Naive thymus-derived CD4-positive, alpha-beta T cell (primary cell): ENCODE data around the gene NEU1. TPM values are rescaled to one million over a fixed set of nuclear protein-coding genes. Genes with fewer than 3 reads are reported as not detected.
A peak's percentile ranks its signal among the peaks of the same experiment; 100 is the strongest.

Experiments
- ATAC-seq: fragments of 150-1000 bp; cut with Tn5 transposase; 2 replicates; pipeline ENCODE4 v1.10.0; 2021; ENCODE audit warnings: mild to moderate bottlenecking, moderate library complexity
- CTCF ChIA-PET: fragments of 350-600 bp; sonication (Branson Sonifier 250); formaldehyde crosslinking; loops from one replicate; lab custom pipeline; 2021; ENCODE audit warnings: antibody characterized with exemption; lab: Charles Lee
- POLR2A ChIA-PET: fragments of 350-600 bp; sonication (Branson Sonifier 250); formaldehyde crosslinking; loops from one replicate; lab custom pipeline; 2021; ENCODE audit warnings: antibody characterized with exemption, inconsistent platforms; lab: Charles Lee
- DNase-seq, 9 donors: peaks; one replicate each; pipeline versions ENCODE4 v3.0.0 to v3.0.0-alpha.2; 2020 to 2022; ENCODE audit warnings: mixed read lengths in 1 of 9
- H3K27ac ChIP-seq: one replicate; pipeline ENCODE4 v1.7.0; 2013; ENCODE audit warnings: mild to moderate bottlenecking, low read depth, low read length, moderate library complexity
- H3K27me3 ChIP-seq, 2 donors: one replicate each; pipeline ENCODE4 v1.7.0; 2013; ENCODE audit warnings: low read length in 2 of 2, mild to moderate bottlenecking in 2 of 2, moderate library complexity in 2 of 2; ENCODE audit not compliant: control insufficient read depth in 2 of 2, insufficient read depth in 2 of 2
- H3K36me3 ChIP-seq, 3 experiments: 1 replicate in 2 of 3; 2 replicates in 1 of 3; pipeline ENCODE4 v1.7.0; 2013; ENCODE audit warnings: low read length in 3 of 3, mild to moderate bottlenecking in 3 of 3, moderate library complexity in 1 of 3; ENCODE audit not compliant: insufficient read depth in 3 of 3, control insufficient read depth in 2 of 3
- H3K4me1 ChIP-seq, 2 donors: one replicate each; pipeline ENCODE4 v1.7.0; 2013; ENCODE audit warnings: low read length in 2 of 2, mild to moderate bottlenecking in 2 of 2, moderate library complexity in 1 of 2; ENCODE audit not compliant: control insufficient read depth in 2 of 2, insufficient read depth in 2 of 2
- H3K4me3 ChIP-seq: 2 replicates; pipeline ENCODE4 v1.7.0; 2013; ENCODE audit warnings: mild to moderate bottlenecking, low read length
- H3K9me3 ChIP-seq, 3 experiments: 1 replicate in 2 of 3; 2 replicates in 1 of 3; pipeline ENCODE4 v1.7.0; 2013; ENCODE audit warnings: low read length in 3 of 3; ENCODE audit not compliant: control insufficient read depth in 2 of 3
- H3K27ac Mint-ChIP-seq, 9 donors: one replicate each; pipeline ENCODE4 v1.8.0; 2020 to 2022; ENCODE audit warnings: mixed read lengths in 9 of 9, mild to moderate bottlenecking in 8 of 9, moderate library complexity in 5 of 9, inconsistent platforms in 2 of 9
- H3K27me3 Mint-ChIP-seq, 5 donors: one replicate each; pipeline ENCODE4 v1.8.0; 2021 to 2022; ENCODE audit warnings: mixed read lengths in 5 of 5, mild to moderate bottlenecking in 1 of 5
- H3K36me3 Mint-ChIP-seq, 5 donors: one replicate each; pipeline ENCODE4 v1.8.0; 2020 to 2022; ENCODE audit warnings: mixed read lengths in 5 of 5, mild to moderate bottlenecking in 3 of 5, inconsistent platforms in 1 of 5
- H3K4me1 Mint-ChIP-seq, 7 donors: one replicate each; pipeline ENCODE4 v1.8.0; 2020 to 2022; ENCODE audit warnings: mixed read lengths in 7 of 7, mild to moderate bottlenecking in 3 of 7, inconsistent platforms in 1 of 7
- H3K4me3 Mint-ChIP-seq, 10 donors: one replicate each; pipeline ENCODE4 v1.8.0; 2020 to 2022; ENCODE audit warnings: mild to moderate bottlenecking in 10 of 10, mixed read lengths in 10 of 10, moderate library complexity in 6 of 10, inconsistent platforms in 2 of 10
- H3K9me3 Mint-ChIP-seq, 11 donors: one replicate each; pipeline ENCODE4 v1.8.0; 2020 to 2022; ENCODE audit warnings: mixed read lengths in 11 of 11, mild to moderate bottlenecking in 4 of 11, inconsistent platforms in 1 of 11, moderate library complexity in 1 of 11
- intact Hi-C, 2 donors: fragments of 100-400 bp; cut with micrococcal nuclease; formaldehyde crosslinking; loops; one replicate each; pipeline ENCODE4 v1.15.1; 2023
- polyA plus RNA-seq, 2 donors: library from polyadenylated mRNA; unstranded; fragments of 300-500 nt; fragmentation: Illumina TruSeq; gene quantifications; one replicate each; pipeline ENCODE4 v1.2.3, GENCODE V29; 2021
- total RNA-seq, 6 experiments: library from RNA in 5 of 6; stranded (reverse) in 5 of 6; gene quantifications; 1 replicate in 5 of 6; 2 replicates in 1 of 6; pipeline ENCODE4 v1.2.3 and lab custom pipeline; 2021 to 2026

NEU1 gene
- total and polyA plus RNA-seq, 7 experiments from 2014 or later, result 13.6 to 35.0 (median 19.9) TPM

- H3K4me3 ChIP-seq, result no peak overlapping the region
- no peaks in the 10 kb centered on the region for H3K9me3 ChIP-seq
- ChIA-PET CTCF (interaction anchor here (1.2 to 1.3 kb wide), 2 partner anchors 9 to 12 kb away, joined by 3 to 4 read pairs; partner anchors contain the start of gene EHMT2), POLR2A (interaction anchor here (0.9 kb wide), 1 partner anchor 14 kb away, joined by 4 read pairs; no protein-coding TSS in a partner anchor)
- DNase-seq (peak in 7 of 9 donors; percentile 36 to 69 (median 49)), ATAC-seq (peak; percentile 70)
- Mint-ChIP-seq H3K27me3 (no peaks in the 10 kb centered on the region), H3K9me3 (no peaks in the 10 kb centered on the region), H3K4me3 (no peak overlapping the region), H3K36me3 (peaks cover 12 to 51% (median 23%) of the 10 kb centered on the region in 5 donors), H3K4me1 (peaks cover 0 to 8% (median 3%) of the 10 kb centered on the region in 7 donors), H3K27ac (no peak overlapping the region)
- intact Hi-C loops, result no loop called here
- H3K4me1 ChIP-seq, result no peaks in the 10 kb centered on the region
- H3K27ac ChIP-seq, result no peak overlapping the region
- no peaks in the 10 kb centered on the region for H3K27me3 ChIP-seq
- peaks cover 0 to 90% (median 14%) of the 10 kb centered on the region in 3 experiments for H3K36me3 ChIP-seq
Observed at GRCh38 chr6:31888276-31889258, 25.9 kb upstream of the NEU1 start.

GRCh38 chr6:31887173-31888007 is 24.8 kb upstream of the NEU1 start:
- DNase-seq (no peak), ATAC-seq (no peak)
- H3K27me3 ChIP-seq, result no peaks in the 10 kb centered on the region
- Mint-ChIP-seq H3K4me1 (peaks cover 0 to 7% (median 0%) of the 10 kb centered on the region in 7 donors), H3K36me3 (peaks cover 14 to 50% (median 24%) of the 10 kb centered on the region in 5 donors), H3K4me3 (no peak overlapping the region), H3K27ac (peak overlapping the region in 1 of 9 donors; percentile 43), H3K27me3 (no peaks in the 10 kb centered on the region), H3K9me3 (no peaks in the 10 kb centered on the region)
- POLR2A ChIA-PET, result interaction anchor here (0.9 kb wide), 1 partner anchor 15 kb away, joined by 4 read pairs; no protein-coding TSS in a partner anchor
- H3K27ac ChIP-seq, result no peak overlapping the region
- intact Hi-C loops, result no loop called here
- H3K36me3 ChIP-seq, result peaks cover 0 to 90% (median 5%) of the 10 kb centered on the region in 3 experiments
- no peaks in the 10 kb centered on the region for H3K9me3 ChIP-seq
- H3K4me1 ChIP-seq, result no peaks in the 10 kb centered on the region
- CTCF ChIA-PET, result interaction anchor here (1.0 to 1.3 kb wide), 3 partner anchors 8 to 346 kb away, joined by 3 read pairs; partner anchors contain the start of gene DDX39B
- no peak overlapping the region for H3K4me3 ChIP-seq

GRCh38 chr6:31886541-31886991 is 23.9 kb upstream of the NEU1 start:
- Histone ChIP-seq H3K4me3 (no peak overlapping the region), H3K36me3 (peaks cover 0 to 91% (median 5%) of the 10 kb centered on the region in 3 experiments), H3K27me3 (no peaks in the 10 kb centered on the region), H3K4me1 (no peaks in the 10 kb centered on the region), H3K9me3 (no peaks in the 10 kb centered on the region), H3K27ac (no peak overlapping the region)
- ATAC-seq (no peak), DNase-seq (no peak)
- H3K36me3 Mint-ChIP-seq, result peaks cover 10 to 49% (median 22%) of the 10 kb centered on the region in 5 donors
- ChIA-PET CTCF (interaction anchor here (1.0 kb wide), 1 partner anchor 345 kb away, joined by 3 read pairs; the partner anchor contains the start of gene DDX39B), POLR2A (no interaction called here)
- intact Hi-C loops, result no loop called here
- peaks cover 0 to 6% (median 0%) of the 10 kb centered on the region in 7 donors for H3K4me1 Mint-ChIP-seq
- no peak overlapping the region for H3K27ac Mint-ChIP-seq
- H3K4me3 Mint-ChIP-seq, result no peak overlapping the region
- H3K27me3 Mint-ChIP-seq, result no peaks in the 10 kb centered on the region
- H3K9me3 Mint-ChIP-seq, result no peaks in the 10 kb centered on the region

- intact Hi-C loops, result no loop called here
- ATAC-seq, result no peak
- Mint-ChIP-seq H3K4me1 (peaks cover 0 to 6% (median 0%) of the 10 kb centered on the region in 7 donors), H3K4me3 (no peak overlapping the region), H3K9me3 (no peaks in the 10 kb centered on the region), H3K27me3 (no peaks in the 10 kb centered on the region), H3K27ac (no peak overlapping the region), H3K36me3 (peaks cover 11 to 56% (median 22%) of the 10 kb centered on the region in 5 donors)
- POLR2A ChIA-PET, result no interaction called here
- CTCF ChIA-PET, result no interaction called here
- Histone ChIP-seq H3K27ac (no peak overlapping the region), H3K4me1 (no peaks in the 10 kb centered on the region), H3K27me3 (no peaks in the 10 kb centered on the region), H3K9me3 (no peaks in the 10 kb centered on the region), H3K4me3 (no peak overlapping the region), H3K36me3 (peaks cover 0 to 99% (median 8%) of the 10 kb centered on the region in 3 experiments)
- DNase-seq, result no peak
Observed at GRCh38 chr6:31884528-31885035, 22.0 kb upstream of the NEU1 start.

- no peak for DNase-seq
- POLR2A ChIA-PET, result no interaction called here
- no peak overlapping the region for H3K27ac ChIP-seq
- no peaks in the 10 kb centered on the region for H3K4me1 ChIP-seq
- no peaks in the 10 kb centered on the region for H3K9me3 ChIP-seq
- H3K36me3 Mint-ChIP-seq, result peaks cover 11 to 55% (median 22%) of the 10 kb centered on the region in 5 donors
- no peaks in the 10 kb centered on the region for H3K9me3 Mint-ChIP-seq
- no peak overlapping the region for H3K4me3 Mint-ChIP-seq
- CTCF ChIA-PET, result no interaction called here
- H3K27ac Mint-ChIP-seq, result no peak overlapping the region
- H3K4me1 Mint-ChIP-seq, result peaks cover 0 to 6% (median 0%) of the 10 kb centered on the region in 7 donors
- H3K27me3 ChIP-seq, result no peaks in the 10 kb centered on the region
- H3K4me3 ChIP-seq, result no peak overlapping the region
- no peak for ATAC-seq
- intact Hi-C loops, result no loop called here
- H3K27me3 Mint-ChIP-seq, result no peaks in the 10 kb centered on the region
- H3K36me3 ChIP-seq, result peaks cover 0 to 92% (median 8%) of the 10 kb centered on the region in 3 experiments
Observed at GRCh38 chr6:31883676-31884075, 21.1 kb upstream of the NEU1 start.

- Histone ChIP-seq H3K4me1 (no peaks in the 10 kb centered on the region), H3K27ac (no peak overlapping the region), H3K27me3 (no peaks in the 10 kb centered on the region), H3K36me3 (peaks cover 0 to 79% (median 8%) of the 10 kb centered on the region in 3 experiments), H3K9me3 (no peaks in the 10 kb centered on the region), H3K4me3 (no peak overlapping the region)
- intact Hi-C loops, result no loop called here
- no peak overlapping the region for H3K4me3 Mint-ChIP-seq
- H3K4me1 Mint-ChIP-seq, result peaks cover 0 to 6% (median 0%) of the 10 kb centered on the region in 7 donors
- no peak for ATAC-seq
- ChIA-PET CTCF (no interaction called here), POLR2A (no interaction called here)
- H3K36me3 Mint-ChIP-seq, result peaks cover 11 to 53% (median 22%) of the 10 kb centered on the region in 5 donors
- no peak for DNase-seq
- no peaks in the 10 kb centered on the region for H3K27me3 Mint-ChIP-seq
- H3K9me3 Mint-ChIP-seq, result no peaks in the 10 kb centered on the region
- H3K27ac Mint-ChIP-seq, result no peak overlapping the region
Observed at GRCh38 chr6:31882344-31882743, 19.7 kb upstream of the NEU1 start.
